GM19438 (cell line): Measurements from ENCODE around the gene TMSB4Y.

Experiments
- ATAC-seq: cut with Tn5 transposase; IDR thresholded peaks from one replicate; pipeline ENCODE4 v1.9.1; 2021; ENCODE audit warnings: low read depth; ENCODE audit not compliant: unreplicated experiment

The TMSB4Y gene

DNA sequence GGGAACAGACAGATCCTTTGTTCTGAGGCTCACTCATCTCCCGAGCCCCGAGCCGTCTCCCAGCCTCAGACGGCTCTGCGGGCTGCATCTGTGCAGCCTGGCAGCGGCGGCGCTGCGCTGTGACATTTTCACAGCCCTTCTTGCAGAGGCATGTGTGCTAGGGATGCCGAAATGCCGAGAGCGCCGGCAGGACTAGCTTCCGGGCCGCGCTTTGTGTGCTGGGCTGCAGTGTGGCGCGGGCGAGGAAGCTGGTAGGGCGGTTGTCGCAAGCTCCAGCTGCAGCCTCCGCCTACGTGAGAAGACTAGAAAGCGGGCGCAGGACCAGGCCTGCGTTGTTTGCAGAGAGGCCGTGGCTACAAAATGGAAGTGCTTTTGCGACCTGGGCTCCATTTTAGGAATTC, at the start of gene TMSB4Y:
TMSB4Y (plus strand) TSS at position 332 of the 401 bp plus-strand sequence.
- no peak for ATAC-seq

DNA sequence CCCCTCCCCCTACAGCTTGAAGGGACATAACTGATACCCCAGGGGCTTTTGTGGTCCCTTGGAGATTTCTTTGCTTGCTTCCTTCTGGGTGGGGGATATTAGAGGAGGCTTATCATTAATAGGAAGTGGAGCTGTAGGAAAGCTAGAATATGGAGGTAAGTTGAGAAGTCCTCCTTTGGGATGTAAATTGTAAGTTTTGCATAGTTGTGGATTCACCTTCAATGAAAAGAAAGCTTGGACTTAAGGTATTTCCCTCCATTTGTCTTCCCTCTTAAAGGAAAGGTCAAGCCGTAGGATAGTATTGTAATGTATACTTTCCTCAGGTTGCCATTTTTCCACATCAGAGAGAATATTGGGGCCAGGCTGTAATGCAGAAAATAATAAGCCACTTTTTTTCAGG, 39.5 kb upstream of the TMSB4Y start:
- ATAC-seq = no peak

DNA sequence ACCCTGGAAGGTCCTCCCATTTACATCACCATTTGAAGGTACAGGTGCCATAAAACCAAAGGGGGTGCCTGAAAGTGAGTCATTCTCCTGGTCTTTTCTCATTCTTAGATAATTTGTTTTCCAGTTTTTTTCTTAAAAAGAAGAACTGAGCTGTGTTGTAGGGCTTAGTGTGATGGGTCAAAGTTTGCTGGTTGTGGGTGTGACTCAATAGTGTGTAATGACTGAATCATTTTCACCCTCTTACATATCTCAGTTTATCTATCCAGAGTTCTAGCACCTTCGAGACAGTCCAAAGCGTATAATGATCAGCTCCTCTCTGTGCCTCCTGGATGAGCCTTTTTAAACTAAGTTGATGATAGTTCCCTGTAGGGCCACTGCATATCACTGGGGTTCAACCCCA, 32.6 kb upstream of the TMSB4Y start:
- no peak for ATAC-seq

DNA sequence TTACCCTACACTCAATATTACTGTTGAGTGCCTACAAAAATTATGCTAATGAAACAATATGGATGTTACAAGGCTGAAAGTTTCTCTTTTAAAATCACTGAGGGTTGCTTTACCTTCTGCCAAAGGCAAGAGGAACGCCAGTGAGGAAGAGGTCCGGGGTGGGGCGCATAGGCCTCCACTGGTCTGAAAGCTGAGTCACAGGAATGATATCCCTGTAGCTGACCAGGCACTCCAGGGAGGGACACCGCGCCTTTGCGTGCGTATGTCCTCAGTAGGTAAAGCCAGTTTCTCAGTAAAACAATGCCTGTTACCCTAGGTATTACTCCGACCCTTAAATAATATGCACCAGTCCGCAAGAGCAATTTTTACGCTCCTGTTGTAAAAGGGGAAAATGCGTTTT, 1.4 kb upstream of the TMSB4Y start:
- ATAC-seq = no peak

DNA sequence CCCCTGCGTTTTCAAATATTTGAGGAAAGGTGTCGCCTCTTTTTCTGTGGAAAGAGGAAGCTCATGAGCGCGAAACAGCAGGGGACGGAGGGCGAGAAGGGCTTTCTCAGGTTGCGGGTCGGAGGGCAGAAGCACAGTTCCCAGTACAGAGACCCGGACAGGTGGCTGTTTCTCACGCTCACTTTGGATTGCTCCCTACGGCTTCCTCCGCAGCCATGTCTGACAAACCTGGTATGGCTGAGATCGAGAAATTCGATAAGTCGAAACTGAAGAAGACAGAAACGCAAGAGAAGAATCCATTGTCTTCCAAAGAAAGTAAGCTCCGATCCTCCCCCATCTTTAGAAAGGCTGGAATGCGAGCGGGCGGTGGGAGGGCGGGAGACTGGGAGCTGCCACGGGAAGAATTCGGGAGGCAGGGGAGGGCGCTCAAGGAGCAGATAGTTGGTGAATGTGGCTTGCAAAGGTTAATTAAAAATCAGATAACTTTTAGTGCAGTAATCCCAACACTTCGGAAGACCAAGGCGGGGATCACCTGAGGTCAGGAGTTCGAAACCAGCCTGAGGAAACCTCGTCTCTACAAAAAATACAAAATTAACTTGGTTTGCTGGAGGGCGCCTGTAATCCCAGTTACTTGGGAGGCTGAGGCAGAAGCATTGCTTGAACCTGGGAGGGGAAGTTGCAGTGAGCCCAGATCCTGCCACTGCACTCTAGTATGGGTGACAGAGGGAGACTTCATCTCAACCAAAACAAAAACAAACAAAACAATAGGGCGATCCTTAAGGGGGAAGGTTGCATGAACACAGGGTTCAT, 627 bp downstream of the TMSB4Y start:
- no peak for ATAC-seq

DNA sequence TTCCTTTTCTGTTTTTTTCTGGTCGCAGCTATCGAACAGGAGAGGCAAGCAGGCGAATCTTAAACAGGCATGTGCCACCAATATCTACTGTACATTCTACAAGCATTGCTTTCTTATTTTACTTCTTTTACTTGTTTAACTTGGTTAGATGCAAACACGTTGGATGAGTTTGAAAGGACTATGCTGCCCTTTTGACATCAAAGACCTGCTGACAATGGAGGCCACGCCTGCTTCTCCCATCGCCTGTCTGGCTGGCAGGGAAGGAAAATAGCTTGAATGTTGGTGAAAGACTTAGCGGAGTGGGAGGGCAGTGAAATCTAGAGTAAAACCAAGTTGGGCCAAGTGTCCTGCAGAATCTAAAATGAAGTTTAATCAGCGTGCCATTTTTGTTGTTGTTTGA, 1.5 kb downstream of the TMSB4Y start:
- no peak for ATAC-seq

DNA sequence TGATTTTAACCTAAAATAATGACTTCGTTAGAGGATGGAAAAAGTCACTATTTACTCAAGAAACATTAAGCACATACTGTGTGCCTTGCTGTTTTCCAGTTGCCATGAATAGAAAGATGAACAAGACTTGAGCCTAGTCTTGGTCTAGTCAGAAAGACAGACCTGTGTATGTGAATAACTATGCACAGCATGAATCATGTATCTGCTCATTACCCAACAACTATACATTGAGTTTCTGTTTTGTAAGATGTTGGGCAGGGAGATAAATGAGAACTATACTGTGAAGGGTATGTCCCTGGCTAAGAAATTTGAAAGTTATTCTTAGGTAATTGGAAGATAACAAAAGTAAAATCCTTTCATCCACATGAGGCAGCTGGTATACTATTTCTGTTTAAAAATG, 4.3 kb downstream of the TMSB4Y start:
- no peak for ATAC-seq

DNA sequence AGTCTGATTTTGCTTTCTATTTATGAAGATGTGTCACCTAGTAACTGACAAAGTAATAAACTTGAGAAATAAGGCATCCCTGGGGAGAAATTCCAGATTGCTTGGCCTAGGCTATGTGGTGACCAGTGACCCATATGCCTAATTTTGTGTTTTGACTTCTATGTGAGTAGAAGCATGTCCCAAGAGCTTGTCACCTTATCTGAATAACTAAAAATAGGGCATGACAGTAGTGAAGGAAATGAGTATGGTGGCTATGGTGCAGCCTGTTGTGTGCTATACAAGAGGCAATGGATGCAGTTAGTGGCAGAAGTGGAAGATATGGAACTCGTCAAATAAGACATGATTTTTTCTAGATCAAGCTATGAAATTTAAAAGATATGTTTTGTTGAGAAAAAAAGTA, 15.3 kb downstream of the TMSB4Y start:
- ATAC-seq = no peak

DNA sequence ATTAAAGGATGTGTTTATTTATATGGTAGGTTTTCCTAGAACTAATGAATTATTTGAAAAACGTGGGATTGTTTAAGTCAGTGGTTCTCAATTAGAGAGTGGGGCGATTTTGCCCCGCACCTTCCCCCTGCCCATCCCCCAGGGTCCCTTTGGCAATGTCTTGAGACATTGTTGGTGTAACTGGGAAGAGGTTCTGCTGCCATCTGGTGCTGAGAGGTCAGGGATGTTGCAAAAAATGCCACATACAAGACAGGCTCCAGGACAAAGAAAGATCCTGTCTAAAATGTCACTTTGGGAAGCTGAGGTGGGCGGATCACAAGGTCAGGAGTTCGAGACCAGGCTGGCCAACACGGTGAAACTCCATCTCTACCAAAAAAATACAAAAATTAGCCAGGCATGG, 25.8 kb downstream of the TMSB4Y start:
- no peak for ATAC-seq

DNA sequence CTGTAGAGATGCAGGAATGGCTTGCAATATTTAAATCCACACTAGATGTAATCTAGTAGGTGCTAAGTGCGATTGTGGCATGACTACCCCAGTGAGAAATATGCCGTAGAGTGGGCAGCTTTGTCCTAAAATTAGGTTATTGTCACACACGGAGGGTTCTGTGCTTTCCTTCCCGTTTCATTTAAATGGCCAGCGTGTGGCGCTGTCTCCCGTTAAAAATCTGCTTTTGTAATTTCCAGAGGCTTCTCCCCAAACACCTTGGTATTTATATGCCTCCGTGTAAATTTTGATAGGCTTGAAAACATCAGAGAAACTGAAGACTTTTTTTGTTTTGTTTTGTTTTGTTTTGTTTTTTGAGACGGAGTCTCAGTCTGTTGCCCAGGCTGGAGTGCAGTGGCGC, 34.9 kb downstream of the TMSB4Y start:
- ATAC-seq = no peak

DNA sequence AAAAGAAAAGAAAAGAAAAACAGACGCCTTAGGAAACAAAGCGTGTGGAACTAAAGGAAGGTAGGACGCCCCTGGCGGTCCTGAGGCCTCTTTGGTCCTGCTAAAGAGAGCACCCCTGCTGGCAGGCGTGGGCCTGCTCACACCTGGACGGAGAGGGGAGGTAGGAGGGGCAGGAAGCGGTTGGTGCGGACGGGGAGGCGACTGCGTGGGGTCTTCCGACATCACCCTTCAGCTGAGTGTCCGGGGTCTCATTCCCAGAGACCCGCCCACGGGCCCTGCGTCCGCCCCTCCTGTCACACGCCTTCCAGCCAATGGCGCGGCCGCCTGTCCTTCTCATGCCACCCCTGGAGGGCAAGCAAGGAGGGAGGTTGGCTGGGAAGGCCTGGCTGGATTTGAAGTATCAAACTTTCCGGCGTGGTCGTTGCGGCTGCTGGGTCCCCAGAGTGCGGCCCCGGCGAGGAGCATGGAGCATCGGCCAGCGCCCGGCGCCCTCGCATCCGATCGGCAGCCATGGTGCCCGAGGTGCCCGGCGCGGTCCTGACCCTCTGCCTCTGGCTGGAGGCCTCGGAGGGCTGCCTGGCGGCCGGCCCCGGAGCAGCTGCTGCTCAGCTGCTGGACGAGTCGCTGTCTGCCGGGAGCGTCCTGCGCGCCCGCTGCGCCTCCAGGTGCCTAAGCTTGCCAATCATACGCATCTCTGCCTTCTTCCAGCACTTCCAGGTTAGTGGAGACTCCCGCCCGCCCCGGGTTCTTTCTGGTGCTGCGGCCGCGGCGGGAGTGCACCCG, 47.8 kb downstream of the TMSB4Y start:
- no peak for ATAC-seq

DNA sequence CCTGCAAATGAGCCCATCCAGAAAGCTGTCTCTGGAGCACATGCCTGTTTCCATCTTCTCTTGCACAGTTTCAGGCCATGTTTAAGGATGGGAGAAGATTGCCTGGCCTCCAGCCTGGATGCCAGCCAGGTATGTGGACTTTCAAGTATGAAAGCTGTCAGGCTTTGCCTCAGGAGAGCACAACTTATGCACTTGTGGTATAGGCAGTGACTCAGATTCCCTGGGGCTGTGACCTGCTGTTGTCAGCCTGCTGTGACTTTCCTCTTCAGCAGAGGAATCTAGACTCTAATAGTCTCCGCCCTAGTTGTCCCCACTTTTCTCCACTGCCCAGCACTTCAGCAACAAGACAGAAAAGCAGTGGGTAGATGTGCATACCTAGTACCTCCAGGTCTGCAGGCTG, 51.0 kb downstream of the TMSB4Y start:
- ATAC-seq = no peak
